Uterus (tissue), 2 donors: ENCODE data around the gene FASLG.

ENCODE experiments used
- CTCF ChIP-seq, 4 experiments: fragments of 200-600 bp in 2 of 4; fragments of 450-650 bp in 2 of 4; sonication (generic) in 2 of 4; IDR thresholded peaks; one replicate each; pipeline ENCODE4 v1.5.1; 2016 to 2019; ENCODE audit warnings: antibody characterized with exemption in 4 of 4, mild to moderate bottlenecking in 2 of 4, moderate library complexity in 1 of 4
- POLR2A ChIP-seq, 2 donors: fragments of 450-650 bp; IDR thresholded peaks; one replicate each; pipeline ENCODE4 v1.6.1; 2016; ENCODE audit warnings: antibody characterized with exemption in 2 of 2, mild to moderate bottlenecking in 1 of 2, moderate library complexity in 1 of 2

DNA sequence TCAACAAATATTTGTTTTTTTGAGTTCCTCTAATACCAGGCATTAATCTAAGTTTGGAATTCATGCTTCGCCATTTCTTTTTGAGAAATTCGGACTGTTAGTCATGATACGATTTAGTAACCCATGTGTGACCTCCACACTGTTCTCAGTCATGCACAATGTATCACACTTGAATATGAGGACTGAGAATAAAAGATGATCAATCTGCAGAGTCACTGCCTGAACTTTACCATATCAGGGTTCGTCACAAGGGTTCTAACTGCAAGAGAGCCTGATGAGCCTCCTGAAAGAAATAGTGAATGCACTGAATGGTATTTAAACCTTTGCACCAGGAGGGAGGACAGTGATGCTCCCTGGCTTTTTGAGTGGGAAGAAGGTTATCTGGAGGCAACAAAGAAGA lies 10.9 kb upstream of the FASLG start:
- TF ChIP-seq CTCF (IDR thresholded peaks at IDR 0.05) (no peak), POLR2A (IDR thresholded peaks at IDR 0.05) (no peak)
